SK-N-SH (cell line): ENCODE results near the gene NPAS3. TPM values are rescaled to one million over a fixed set of nuclear protein-coding genes. Genes with fewer than 3 reads are reported as not detected.
A peak's percentile ranks its signal among the peaks of the same experiment; 100 is the strongest.

Experiments
- CTCF ChIA-PET: fragments of 300-600, 350-600 bp; formaldehyde crosslinking; extraction: SDS; loops from one replicate; lab custom pipeline; 2021; lab: Yijun Ruan, JAX
- POLR2A ChIA-PET: fragments of 350-600 bp; sonication (Branson Sonifier 250); formaldehyde crosslinking; extraction: SDS; loops from one replicate; lab custom pipeline; 2020; ENCODE audit warnings: antibody characterized with exemption, inconsistent platforms; lab: Yijun Ruan, JAX
- DNase-seq: peaks from one replicate; pipeline ENCODE4 v3.0.0; 2012
- H2AFZ ChIP-seq: fragments of 200-600 bp; sonication (generic); 2 replicates; pipeline ENCODE4 v1.8.1; 2016; ENCODE audit warnings: antibody characterized with exemption, mild to moderate bottlenecking, low read depth
- H3F3A ChIP-seq: fragments of 200-600 bp; sonication (generic); replicated peaks from 2 replicates; pipeline ENCODE3; 2016; ENCODE audit warnings: antibody characterized with exemption, mild to moderate bottlenecking; ENCODE audit not compliant: insufficient read depth
- H3K27ac ChIP-seq, 2 experiments: fragments of 200-500 bp in 1 of 2; fragments of 200-600 bp in 1 of 2; sonication (Bioruptor generic) in 1 of 2; sonication (generic), shearing (Covaris generic) in 1 of 2; 2 replicates each; pipeline versions ENCODE4 v1.5.1 to v1.6.1; 2014 to 2016; ENCODE audit warnings: low read depth in 2 of 2, inconsistent platforms in 1 of 2, low read length in 1 of 2, mild to moderate bottlenecking in 1 of 2, mixed read lengths in 1 of 2
- H3K27me3 ChIP-seq: fragments of 200-600 bp; sonication (generic), shearing (Covaris generic); 2 replicates; pipeline ENCODE4 v1.6.1; 2016; ENCODE audit warnings: mixed run types; ENCODE audit not compliant: insufficient read depth
- H3K36me3 ChIP-seq, 2 experiments: fragments of 200-500 bp in 1 of 2; fragments of 200-600 bp in 1 of 2; sonication (Bioruptor generic) in 1 of 2; sonication (generic) in 1 of 2; replicated peaks in 1 of 2; 2 replicates each; pipeline versions ENCODE3 to v1.5.1; 2014 to 2016; ENCODE audit warnings: low read length in 1 of 2, mild to moderate bottlenecking in 1 of 2; ENCODE audit not compliant: insufficient read depth in 2 of 2, control insufficient read depth in 1 of 2
- H3K4me1 ChIP-seq, 2 experiments: fragments of 200-500 bp in 1 of 2; fragments of 200-600 bp in 1 of 2; sonication (Bioruptor generic) in 1 of 2; sonication (generic), shearing (Covaris generic) in 1 of 2; 2 replicates each; pipeline versions ENCODE4 v1.5.1 to v1.6.1; 2014 to 2016; ENCODE audit warnings: low read depth in 1 of 2, low read length in 1 of 2, mixed run types in 1 of 2; ENCODE audit not compliant: insufficient read depth in 2 of 2, control insufficient read depth in 1 of 2
- H3K4me2 ChIP-seq: fragments of 200-600 bp; sonication (generic), shearing (Covaris generic); 2 replicates; pipeline ENCODE4 v1.6.1; 2017; ENCODE audit warnings: mixed run types
- H3K4me3 ChIP-seq, 2 experiments: fragments of 200-500 bp in 1 of 2; fragments of 200-600 bp in 1 of 2; sonication (Bioruptor generic) in 1 of 2; sonication (generic), shearing (Covaris generic) in 1 of 2; 2 replicates each; pipeline versions ENCODE4 v1.5.1 to v1.8.1; 2014 to 2016; ENCODE audit warnings: low read depth in 2 of 2, inconsistent platforms in 1 of 2, low read length in 1 of 2, mild to moderate bottlenecking in 1 of 2, mixed read lengths in 1 of 2, moderate library complexity in 1 of 2
- H3K79me2 ChIP-seq: fragments of 200-600 bp; sonication (generic); 2 replicates; pipeline ENCODE4 v1.8.1; 2017; ENCODE audit warnings: mild to moderate bottlenecking; ENCODE audit not compliant: insufficient read depth
- H3K9ac ChIP-seq: fragments of 200-600 bp; sonication (generic); 2 replicates; pipeline ENCODE4 v1.6.1; 2017; ENCODE audit warnings: mixed run types
- H3K9me2 ChIP-seq: fragments of 200-600 bp; sonication (generic); 2 replicates; pipeline ENCODE4 v1.6.1; 2017; ENCODE audit warnings: mixed run types
- H3K9me3 ChIP-seq: fragments of 200-600 bp; sonication (generic); 2 replicates; pipeline ENCODE4 v1.6.1; 2017; ENCODE audit warnings: mixed run types, mild to moderate bottlenecking, moderate library complexity
- H4K20me1 ChIP-seq: fragments of 200-600 bp; sonication (generic); 2 replicates; pipeline ENCODE4 v1.6.1; 2017; ENCODE audit warnings: mild to moderate bottlenecking, mixed run types; ENCODE audit not compliant: insufficient read depth
- CTCF ChIP-seq: fragments of 200-600 bp; sonication (generic); IDR thresholded peaks from 2 replicates; pipeline ENCODE4 v1.6.1; 2017; ENCODE audit warnings: antibody characterized with exemption, mild to moderate bottlenecking, moderate library complexity
- FOSL2 ChIP-seq: IDR thresholded peaks from 2 replicates; pipeline ENCODE4 v1.4.0; 2012; ENCODE audit warnings: low read depth, mild to moderate bottlenecking, moderate library complexity, borderline replicate concordance
- FOXM1 ChIP-seq: IDR thresholded peaks from 2 replicates; pipeline ENCODE4 v1.4.0; 2012; ENCODE audit warnings: low read depth, mild to moderate bottlenecking
- GATA2 ChIP-seq: sonication (generic); formaldehyde crosslinking; IDR thresholded peaks from 2 replicates; pipeline ENCODE4 v1.5.0; 2020; ENCODE audit warnings: mild to moderate bottlenecking, missing genetic modification reagents
- JUND ChIP-seq: IDR thresholded peaks from 2 replicates; pipeline ENCODE4 v1.4.0; 2012
- POLR2AphosphoS5 ChIP-seq: IDR thresholded peaks from 2 replicates; pipeline ENCODE4 v1.6.1; 2012; ENCODE audit warnings: low read depth, low read length
- SMC3 ChIP-seq: IDR thresholded peaks from 2 replicates; pipeline ENCODE4 v1.6.1; 2012; ENCODE audit warnings: low read depth, low read length, improper control_type of control experiment
- TCF12 ChIP-seq: IDR thresholded peaks from 2 replicates; pipeline ENCODE4 v1.4.0; 2012
- ZBTB33 ChIP-seq: IDR thresholded peaks from 2 replicates; pipeline ENCODE4 v1.4.0; 2012; ENCODE audit warnings: low read depth, borderline replicate concordance
- WGBS: methylation state at CpG from one replicate; pipeline ENCODE4 v1.1.6; 2017; ENCODE audit warnings: low lambda C conversion rate; 5-methylcytosine and 5-hydroxymethylcytosine counted together
- polyA plus RNA-seq, 3 experiments: library from polyadenylated mRNA; depleted of rRNA; stranded (reverse); fragments of >200 nt; gene quantifications; 2 replicates each; pipeline ENCODE4 v1.2.3, GENCODE V29; 2012

Gene NPAS3
- polyA plus RNA-seq, 1 of the 3 experiments (the other 2 are of a cell fraction) = 4.3 TPM

- POLR2A ChIA-PET = interaction anchor here (0.5 kb wide), 1 partner anchor 1100 kb away, joined by 5 read pairs; no protein-coding TSS in a partner anchor
- Histone ChIP-seq H3K36me3 (no peaks in the 10 kb centered on the region), H3K9me3 (no peaks in the 10 kb centered on the region), H3K9ac (no peak overlapping the region), H3K4me2 (no peak overlapping the region), H3K9me2 (no peaks in the 10 kb centered on the region)
- no peak for DNase-seq
- 74% methylated on average over 4 of the region's 4 CpGs for WGBS
- CTCF ChIA-PET = no interaction called here
- TF ChIP-seq JUND (peak; percentile 61; the same call in 1 of the 2 replicates), FOSL2 (no peak), TCF12 (peak; percentile 29; the same call in 1 of the 2 replicates)
- TF ChIP-seq, all 33 proteins: peak for 2
- Histone ChIP-seq H2AFZ (0 out of 2 replicates have a peak overlapping the region, but pooled peaks have one; percentile 9), H3K4me3 (no peak overlapping the region), H4K20me1 (no peaks in the 10 kb centered on the region), H3K79me2 (no peaks in the 10 kb centered on the region), H3K27me3 (no peaks in the 10 kb centered on the region), H3F3A (no peaks in the 10 kb centered on the region), H3K4me1 (peaks cover 0 to 5% of the 10 kb centered on the region in 2 experiments; a peak in 1 of 4 replicates), H3K27ac (no peak overlapping the region)
Observed at GRCh38 chr14:33754261-33754660, 815.6 kb downstream of the NPAS3 start.

DNA sequence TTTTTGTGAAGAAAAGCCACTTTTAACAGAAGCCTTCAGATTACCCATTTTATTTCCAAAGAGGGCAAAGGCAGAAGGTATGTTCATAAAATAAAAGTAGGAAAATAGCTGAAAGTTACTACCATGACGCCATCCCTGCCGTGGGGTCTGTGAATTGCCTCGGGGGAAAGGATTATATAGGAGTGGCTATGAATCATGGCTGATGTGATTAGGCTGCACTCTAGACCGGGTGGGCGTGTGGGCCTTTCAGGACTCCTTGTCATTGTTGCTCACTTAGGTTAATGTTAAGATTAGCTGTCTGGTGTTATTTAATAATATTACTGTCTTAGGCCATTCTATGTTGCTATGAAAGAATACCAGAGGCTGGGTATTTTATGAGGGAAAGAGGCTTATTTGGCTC, 816.7 kb downstream of the NPAS3 start:
- no peak overlapping the region for H3K4me2 ChIP-seq

More for the DNA sequence above, 816.7 kb downstream of the NPAS3 start:
- H3K9me2 ChIP-seq = no peaks in the 10 kb centered on the region
- no peaks in the 10 kb centered on the region for H3F3A ChIP-seq
- ChIA-PET POLR2A (no interaction called here), CTCF (interaction anchor here (1.1 kb wide), 2 partner anchors 11 to 37 kb away, joined by 3 to 4 read pairs; no protein-coding TSS in a partner anchor)
- peaks cover 0 to 5% of the 10 kb centered on the region in 2 experiments; a peak in 1 of 4 replicates for H3K4me1 ChIP-seq
- H3K9ac ChIP-seq = no peak overlapping the region
- H3K79me2 ChIP-seq = no peaks in the 10 kb centered on the region
- TF ChIP-seq CTCF (no peak), GATA2 (no peak), SMC3 (no peak), ZBTB33 (no peak), FOXM1 (no peak), POLR2AphosphoS5 (no peak), JUND (no peak)
- TF ChIP-seq, all 33 proteins: peak for 0
- no peaks in the 10 kb centered on the region for H3K9me3 ChIP-seq
- no peaks in the 10 kb centered on the region for H3K27me3 ChIP-seq
- H2AFZ ChIP-seq = no peak overlapping the region
- no peak overlapping the region for H3K27ac ChIP-seq
- no peak for DNase-seq
- no peaks in the 10 kb centered on the region for H3K36me3 ChIP-seq
- H4K20me1 ChIP-seq = no peaks in the 10 kb centered on the region
- H3K4me3 ChIP-seq = no peak overlapping the region
- WGBS = 65% methylated on average over 5 of the region's 5 CpGs
